ENCODE results near the gene C2.

The C2 gene

GRCh38 chr6:31888276-31889258, 39.0 kb upstream of the C2 start:
- no peak for DNase-seq (ENCODE audit: low read depth, low spot score)
- no peak overlapping the region for H3K4me3 ChIP-seq (ENCODE audit: low read depth, low read length)
- TF ChIP-seq CTCF (IDR thresholded peaks at IDR 0.05; ENCODE audit: low read depth, low read length), result peak; percentile 82
- in situ Hi-C loops (cut with HindIII; ENCODE audit: low sequenced_read_pairs), result no loop called here

- in situ Hi-C loops (cut with HindIII; ENCODE audit: low sequenced_read_pairs), result no loop called here
- DNase-seq (ENCODE audit: low read depth, low spot score), result no peak
- no peak overlapping the region for H3K4me3 ChIP-seq (ENCODE audit: low read depth, low read length)
- TF ChIP-seq CTCF (IDR thresholded peaks at IDR 0.05; ENCODE audit: low read depth, low read length), result no peak
Measured at GRCh38 chr6:31889331-31889972, 38.1 kb upstream of the C2 start.

GRCh38 chr6:31892821-31893220, 34.7 kb upstream of the C2 start:
- no peak for DNase-seq (ENCODE audit: low read depth, low spot score)
- in situ Hi-C loops (cut with HindIII; ENCODE audit: low sequenced_read_pairs), result no loop called here
- TF ChIP-seq CTCF (IDR thresholded peaks at IDR 0.05; ENCODE audit: low read depth, low read length), result no peak
- no peak overlapping the region for H3K4me3 ChIP-seq (ENCODE audit: low read depth, low read length)

- no peak for TF ChIP-seq CTCF (IDR thresholded peaks at IDR 0.05; ENCODE audit: low read depth, low read length)
- no peak for DNase-seq (ENCODE audit: low read depth, low spot score)
- in situ Hi-C loops (cut with HindIII; ENCODE audit: low sequenced_read_pairs), result no loop called here
- peak overlapping the region; percentile 92 for H3K4me3 ChIP-seq (ENCODE audit: low read depth, low read length)
Measured at GRCh38 chr6:31896493-31896855, 31.0 kb upstream of the C2 start.

- peak overlapping the region; percentile 92 for H3K4me3 ChIP-seq (ENCODE audit: low read depth, low read length)
- in situ Hi-C loops (cut with HindIII; ENCODE audit: low sequenced_read_pairs), result no loop called here
Measured at GRCh38 chr6:31896856-31897611, 30.5 kb upstream of the C2 start.

More at GRCh38 chr6:31896856-31897611, 30.5 kb upstream of the C2 start:
- DNase-seq (ENCODE audit: low read depth, low spot score), result no peak
- no peak for TF ChIP-seq CTCF (IDR thresholded peaks at IDR 0.05; ENCODE audit: low read depth, low read length)
